GM04504 (cell line): ENCODE results near the gene PCDH12.
"Not testable (repeated sequence)": the region's sequence is repeated elsewhere in the genome, so short reads cannot be mapped to it uniquely, and the experiment has no call there.

Experiments used
- DNase-seq: peaks from one replicate; pipeline ENCODE4 v3.0.0-alpha.2; 2012; ENCODE audit warnings: low read depth

Gene PCDH12

DNA sequence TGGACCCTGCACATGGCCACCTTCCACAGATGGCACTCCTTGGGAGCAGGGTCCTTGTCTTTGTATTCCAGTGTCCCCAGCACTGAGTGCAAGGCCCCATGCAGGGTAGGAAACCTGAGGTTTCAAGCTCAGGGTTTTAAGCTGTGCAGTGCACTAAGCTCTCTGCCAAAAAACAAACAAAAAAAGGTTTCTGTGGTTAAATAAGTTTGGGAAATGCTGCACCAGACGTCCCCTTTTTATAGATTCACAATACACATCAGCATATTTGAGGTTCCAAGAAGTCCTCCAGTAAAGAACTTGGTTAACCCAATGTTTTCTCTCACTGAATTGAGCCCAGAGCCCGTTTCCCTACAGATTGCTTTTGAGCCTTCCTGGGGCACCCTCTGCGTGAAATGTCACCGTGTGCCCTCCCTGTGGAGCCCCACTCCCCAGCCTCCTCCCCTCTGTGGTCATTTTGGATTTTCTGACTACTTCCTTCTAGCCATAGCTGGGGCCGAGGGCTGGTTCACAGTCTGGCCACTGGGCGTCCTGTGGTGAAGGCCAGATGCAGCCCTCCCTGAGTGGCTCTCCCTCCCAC lies 17.2 kb downstream of the PCDH12 start:
- no peak for DNase-seq

- no peak for DNase-seq
These were observed 22.5 kb downstream of the PCDH12 start for GRCh38 chr5:141935538-141935937.

- DNase-seq, result no peak
These were observed 23.7 kb downstream of the PCDH12 start for GRCh38 chr5:141934099-141934844.

DNA sequence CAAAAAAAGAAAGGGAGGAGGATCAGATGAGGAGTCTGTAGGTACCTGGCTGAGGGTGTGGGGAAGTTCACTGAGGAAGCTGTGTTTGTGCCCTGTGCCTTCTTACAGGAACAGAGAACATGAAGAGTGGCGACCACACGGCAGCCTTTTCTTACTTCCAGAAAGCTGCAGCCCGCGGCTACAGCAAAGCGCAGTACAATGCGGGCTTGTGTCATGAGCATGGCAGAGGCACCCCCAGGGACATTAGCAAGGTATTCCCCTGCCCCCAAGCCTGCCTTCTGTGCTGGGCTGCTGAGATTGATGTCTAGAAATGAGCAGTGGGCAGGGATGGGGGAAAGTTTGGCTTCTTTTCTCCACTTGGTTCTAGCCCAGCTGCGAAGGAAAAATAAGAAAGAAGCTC lies 24.9 kb downstream of the PCDH12 start:
- DNase-seq, result no peak

- no peak for DNase-seq
These were observed 26.3 kb downstream of the PCDH12 start for GRCh38 chr5:141931694-141932093.

DNA sequence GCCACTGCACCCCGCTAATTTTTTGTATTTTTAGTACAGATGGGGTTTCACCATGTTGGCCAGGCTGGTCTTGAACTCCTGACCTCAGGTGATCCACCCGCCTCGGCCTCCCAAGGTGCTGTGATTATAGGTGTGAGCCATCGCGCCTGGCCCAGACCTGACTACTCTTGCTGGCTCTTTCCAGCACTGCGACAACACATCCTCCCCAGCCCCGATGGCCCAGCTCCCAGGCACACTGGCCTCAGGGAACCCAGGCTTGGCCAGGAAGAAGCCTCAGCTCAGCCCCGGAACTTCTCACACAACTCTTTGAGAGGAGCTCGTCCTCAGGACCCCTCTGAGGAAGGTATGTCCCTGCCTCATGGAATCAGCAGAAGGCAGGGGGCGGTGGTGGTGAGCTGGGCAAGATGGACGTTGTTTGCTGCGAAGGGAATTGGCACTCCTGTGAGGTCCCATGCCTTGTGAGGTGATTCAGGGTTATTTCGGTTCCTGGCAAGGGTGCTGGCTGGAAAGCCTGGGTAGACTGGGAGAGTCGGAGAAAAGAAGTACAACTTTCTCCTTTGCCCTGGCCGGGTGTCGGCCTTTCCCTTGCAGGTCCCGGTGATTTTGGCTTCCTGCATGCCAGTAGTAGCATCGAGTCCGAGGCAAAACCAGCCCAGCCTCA lies 28.5 kb downstream of the PCDH12 start:
- DNase-seq, result no peak

GRCh38 chr5:141928051-141928450 lies 30.0 kb downstream of the PCDH12 start:
- DNase-seq, result no peak

DNA sequence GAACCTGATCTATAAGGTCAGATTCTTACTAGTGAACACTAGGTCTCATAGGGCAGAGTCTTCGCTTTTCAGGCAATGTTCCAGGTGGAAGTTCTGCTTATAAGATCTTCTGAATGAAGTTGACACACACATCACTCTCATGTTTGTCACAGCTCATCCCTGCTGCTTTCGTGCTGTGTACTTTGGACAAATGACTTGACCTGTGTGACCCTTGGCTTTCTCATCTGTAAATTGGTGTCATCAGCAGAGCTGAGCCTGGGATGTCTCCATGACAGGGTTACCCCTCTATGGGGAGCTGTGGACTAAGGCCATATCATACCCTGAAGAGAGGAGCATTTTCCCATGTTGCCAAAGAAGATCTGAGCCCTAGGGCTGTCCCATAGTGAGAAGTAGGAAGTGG lies 31.6 kb downstream of the PCDH12 start:
- DNase-seq, result no peak

DNA sequence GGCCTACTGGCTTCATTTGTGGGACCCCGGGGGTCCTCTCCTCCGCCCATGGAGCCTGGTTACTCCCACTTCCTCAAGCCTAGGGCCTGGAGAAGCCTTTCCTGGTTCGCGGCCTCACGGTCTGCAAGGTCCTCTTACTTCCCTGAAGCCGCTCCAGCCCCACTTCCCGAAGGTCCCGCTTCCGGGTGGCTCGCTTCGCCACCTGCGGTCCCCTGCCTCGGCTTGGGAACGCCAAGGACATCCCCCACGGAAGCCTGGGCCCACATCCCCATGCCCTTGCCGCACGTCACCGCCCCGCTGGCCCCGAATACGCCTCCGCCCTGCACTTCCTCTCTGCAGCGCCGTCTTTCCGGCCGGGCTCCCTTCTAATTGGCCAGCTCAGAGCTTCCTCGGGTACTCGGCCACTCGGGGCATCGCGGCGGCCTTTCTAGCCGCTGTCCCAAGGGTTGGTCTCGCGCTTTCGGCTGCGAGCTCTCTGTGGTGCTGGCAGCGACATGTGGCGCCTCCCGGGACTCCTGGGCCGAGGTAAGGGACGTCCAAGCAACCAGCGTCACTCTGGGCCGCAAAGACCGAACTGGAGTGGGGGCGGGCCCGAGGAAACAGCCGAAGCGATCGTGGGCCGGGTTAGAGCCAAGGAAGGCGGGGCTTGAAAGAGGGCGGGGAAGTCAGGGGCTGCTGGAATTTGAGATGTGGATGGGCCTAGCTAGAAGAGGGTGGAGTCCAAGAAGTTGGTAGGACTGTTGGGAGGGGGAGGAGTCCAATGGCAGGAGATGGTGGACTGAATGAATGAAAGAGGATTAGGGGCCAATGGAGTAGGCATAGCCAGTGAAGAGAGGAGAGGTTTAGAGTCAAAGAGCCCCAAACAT lies 34.3 kb downstream of the PCDH12 start, which contains the start of gene DELE1:
TSS of gene DELE1 (plus strand) at position 424 of the 866 bp plus-strand sequence. CDS start at position 495, 71 bp downstream.
- DNase-seq, result peak; percentile 86

GRCh38 chr5:141922827-141923447 lies 35.1 kb downstream of the PCDH12 start:
- DNase-seq, result not testable (repeated sequence)

DNA sequence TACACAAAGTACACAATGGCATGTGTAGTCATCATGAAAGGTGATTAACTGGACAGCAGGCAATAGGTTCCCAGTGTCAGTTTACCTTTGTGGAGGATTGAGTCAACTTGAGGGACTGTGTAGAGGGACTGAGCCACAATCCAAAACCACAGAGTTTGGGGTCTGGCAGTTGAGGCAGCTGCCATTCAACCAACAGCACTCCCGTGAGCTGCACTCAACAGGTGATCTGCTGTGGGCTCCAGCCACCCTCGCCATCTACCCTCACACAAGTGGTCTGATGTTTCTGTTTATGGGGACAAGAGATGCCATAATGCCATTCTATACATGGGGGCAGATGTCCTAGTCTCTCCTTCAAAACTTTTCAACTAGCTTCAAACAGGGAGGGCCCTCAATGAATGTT lies 37.2 kb downstream of the PCDH12 start:
- DNase-seq, result no peak

- DNase-seq, result no peak
These were observed 38.5 kb downstream of the PCDH12 start for GRCh38 chr5:141919218-141920119.

DNA sequence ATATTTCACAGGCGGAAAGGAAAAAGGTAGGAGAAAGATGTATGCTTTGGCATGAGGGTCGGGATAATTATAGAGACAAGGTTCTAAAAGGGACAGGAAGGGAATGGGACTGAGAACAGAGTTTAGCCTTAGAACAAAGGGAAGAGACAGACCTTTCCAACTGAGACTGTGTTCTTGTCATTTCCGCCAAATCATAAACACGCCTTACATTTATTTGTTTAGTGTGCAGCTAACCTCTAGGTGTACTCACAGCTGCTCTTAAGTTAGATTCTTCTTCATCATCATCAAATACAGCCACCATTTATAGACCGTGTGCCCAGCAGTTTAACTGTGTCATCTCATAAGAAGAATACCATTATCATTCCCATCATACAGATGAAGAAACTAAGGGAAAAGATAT lies 40.2 kb downstream of the PCDH12 start:
- DNase-seq, result no peak

- DNase-seq, result no peak
These were observed 41.5 kb downstream of the PCDH12 start for GRCh38 chr5:141916522-141916921.

DNA sequence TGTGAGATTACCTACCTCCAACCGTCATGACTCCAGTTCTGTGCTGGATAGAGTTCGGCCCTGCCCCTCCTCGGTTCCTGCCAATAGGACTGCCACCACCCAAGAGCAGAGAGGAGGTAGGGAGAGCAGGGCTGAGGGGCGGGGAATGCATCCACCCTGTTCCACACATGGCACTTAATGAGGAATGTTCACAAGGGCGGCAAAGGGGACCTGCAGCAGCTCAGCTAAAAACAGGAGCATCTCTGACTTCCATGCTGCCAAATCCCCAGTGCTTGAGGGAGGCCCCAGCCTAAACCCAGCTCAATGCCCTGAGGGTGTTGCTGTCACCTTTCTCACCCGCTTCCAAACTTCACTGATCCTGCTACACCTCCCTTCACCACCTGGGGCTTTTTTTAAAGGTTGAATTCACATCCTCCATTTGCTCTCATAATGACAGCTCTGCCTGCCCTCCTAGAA lies 42.1 kb downstream of the PCDH12 start:
- no peak for DNase-seq

DNA sequence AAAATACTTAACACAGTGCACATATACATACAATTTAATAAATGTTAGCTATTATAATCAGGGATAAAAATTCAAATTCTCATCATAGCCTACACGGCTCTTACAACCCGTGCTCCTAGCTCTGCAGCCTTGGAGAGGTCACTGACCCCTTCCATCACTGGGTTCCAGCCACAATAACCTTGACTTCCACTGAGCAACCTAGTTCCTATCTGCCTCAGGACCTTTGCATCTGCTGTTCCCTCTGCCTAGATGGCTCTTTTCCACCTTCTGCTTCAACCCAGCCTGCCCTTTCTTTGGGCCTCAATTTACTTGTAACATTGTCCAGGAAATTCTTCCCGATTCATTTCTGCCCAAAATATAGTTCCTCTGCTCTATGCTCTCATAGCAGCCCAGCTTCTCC lies 43.2 kb downstream of the PCDH12 start:
- no peak for DNase-seq

DNA sequence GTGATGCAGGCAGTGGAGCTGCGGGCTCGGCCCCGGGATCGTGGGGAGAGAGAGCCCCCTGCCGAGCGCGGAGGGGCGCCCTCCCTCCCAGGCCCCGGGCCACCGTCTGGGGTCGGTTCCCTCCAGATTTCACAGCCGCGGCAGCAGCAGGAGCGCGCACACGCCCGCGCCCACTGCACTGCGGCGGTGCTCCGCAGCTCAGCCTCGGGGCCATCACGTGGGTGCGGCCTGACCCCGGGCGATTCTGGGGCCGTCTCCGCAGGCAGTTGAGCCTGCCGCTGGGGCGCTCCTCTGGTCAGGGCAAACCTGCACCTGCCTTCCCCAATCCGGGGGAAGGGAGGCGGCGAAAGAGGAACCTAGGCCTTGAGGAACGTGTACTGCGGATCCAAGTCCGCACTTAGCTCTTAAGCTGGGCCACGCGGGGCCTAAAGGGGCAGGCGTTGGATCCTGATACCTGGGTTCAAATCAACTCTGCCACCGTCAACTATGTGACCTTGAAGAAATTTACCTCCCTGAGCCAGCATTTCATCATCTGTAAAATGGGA lies 43.7 kb downstream of the PCDH12 start:
- DNase-seq, result no peak

- DNase-seq, result no peak
These were observed 44.3 kb downstream of the PCDH12 start for GRCh38 chr5:141913560-141914198.

GRCh38 chr5:141910271-141910673 lies 47.7 kb downstream of the PCDH12 start:
- peak; percentile 54 for DNase-seq

- no peak for DNase-seq
These were observed 48.8 kb downstream of the PCDH12 start for GRCh38 chr5:141909212-141909611.
